ENCODE data around the gene KDM7A. TPM values are rescaled to one million over a fixed set of nuclear protein-coding genes. Genes with fewer than 3 reads are reported as not detected.
"Not testable (repeated sequence)": the region's sequence is repeated elsewhere in the genome, so short reads cannot be mapped to it uniquely, and the experiment has no call there.

KDM7A gene
- total RNA-seq, 1 donor from 2014 or later: 14.8 TPM

DNA sequence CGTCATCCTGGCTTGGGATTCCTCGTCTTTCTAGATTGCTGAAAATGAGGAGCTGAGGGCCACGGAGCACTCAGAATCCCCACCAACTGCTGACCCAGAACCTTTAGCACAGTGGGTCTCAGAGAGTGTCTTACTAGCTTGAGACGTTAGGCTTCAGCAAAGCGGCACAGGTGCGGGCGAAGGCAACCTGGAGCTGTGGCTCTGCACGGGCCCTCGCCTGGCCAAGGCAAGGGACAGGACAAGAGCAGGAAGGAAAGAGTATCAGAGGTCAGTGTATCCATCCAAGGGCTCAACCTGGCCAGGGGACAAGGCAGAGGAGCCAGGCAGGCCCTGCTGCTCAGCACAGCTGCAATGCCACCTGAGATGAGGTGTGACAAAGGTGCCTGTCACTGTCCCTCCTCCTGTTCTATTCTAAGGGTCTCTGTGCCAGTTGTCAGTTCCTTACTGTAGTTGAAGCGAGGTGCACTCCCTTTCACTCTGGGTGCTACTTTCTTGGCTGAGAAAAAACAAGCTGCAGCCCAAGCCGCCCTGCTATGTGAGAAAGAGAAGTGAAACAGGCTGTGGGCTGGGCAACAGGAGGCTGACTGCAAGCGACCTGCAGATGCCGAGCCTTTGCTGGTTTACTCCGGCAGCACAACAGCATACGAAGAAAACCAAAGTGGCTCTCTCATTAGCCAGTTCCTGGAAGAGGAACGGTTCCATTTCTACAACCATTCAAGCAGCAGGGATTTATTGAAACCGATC is 33.3 kb upstream of the KDM7A start:
- Mint-ChIP-seq H3K4me3 (ENCODE audit: unreplicated experiment) (no peak overlapping the region), H3K36me3 (ENCODE audit: low read depth, unreplicated experiment) (peaks cover under 1% of the 10 kb centered on the region), H3K27ac (ENCODE audit: unreplicated experiment) (no peak overlapping the region), H3K27me3 (ENCODE audit: unreplicated experiment) (peaks cover 2% of the 10 kb centered on the region), H3K9me3 (ENCODE audit: unreplicated experiment) (peaks cover 3% of the 10 kb centered on the region), H3K4me1 (ENCODE audit: unreplicated experiment) (peaks cover 6% of the 10 kb centered on the region)
- no peak for DNase-seq (ENCODE audit: low spot score)
- TF ChIP-seq, protein P1, sequence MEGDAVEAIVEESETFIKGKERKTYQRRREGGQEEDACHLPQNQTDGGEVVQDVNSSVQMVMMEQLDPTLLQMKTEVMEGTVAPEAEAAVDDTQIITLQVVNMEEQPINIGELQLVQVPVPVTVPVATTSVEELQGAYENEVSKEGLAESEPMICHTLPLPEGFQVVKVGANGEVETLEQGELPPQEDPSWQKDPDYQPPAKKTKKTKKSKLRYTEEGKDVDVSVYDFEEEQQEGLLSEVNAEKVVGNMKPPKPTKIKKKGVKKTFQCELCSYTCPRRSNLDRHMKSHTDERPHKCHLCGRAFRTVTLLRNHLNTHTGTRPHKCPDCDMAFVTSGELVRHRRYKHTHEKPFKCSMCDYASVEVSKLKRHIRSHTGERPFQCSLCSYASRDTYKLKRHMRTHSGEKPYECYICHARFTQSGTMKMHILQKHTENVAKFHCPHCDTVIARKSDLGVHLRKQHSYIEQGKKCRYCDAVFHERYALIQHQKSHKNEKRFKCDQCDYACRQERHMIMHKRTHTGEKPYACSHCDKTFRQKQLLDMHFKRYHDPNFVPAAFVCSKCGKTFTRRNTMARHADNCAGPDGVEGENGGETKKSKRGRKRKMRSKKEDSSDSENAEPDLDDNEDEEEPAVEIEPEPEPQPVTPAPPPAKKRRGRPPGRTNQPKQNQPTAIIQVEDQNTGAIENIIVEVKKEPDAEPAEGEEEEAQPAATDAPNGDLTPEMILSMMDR (IDR thresholded peaks at IDR 0.05; ENCODE audit: unreplicated experiment): no peak

DNA sequence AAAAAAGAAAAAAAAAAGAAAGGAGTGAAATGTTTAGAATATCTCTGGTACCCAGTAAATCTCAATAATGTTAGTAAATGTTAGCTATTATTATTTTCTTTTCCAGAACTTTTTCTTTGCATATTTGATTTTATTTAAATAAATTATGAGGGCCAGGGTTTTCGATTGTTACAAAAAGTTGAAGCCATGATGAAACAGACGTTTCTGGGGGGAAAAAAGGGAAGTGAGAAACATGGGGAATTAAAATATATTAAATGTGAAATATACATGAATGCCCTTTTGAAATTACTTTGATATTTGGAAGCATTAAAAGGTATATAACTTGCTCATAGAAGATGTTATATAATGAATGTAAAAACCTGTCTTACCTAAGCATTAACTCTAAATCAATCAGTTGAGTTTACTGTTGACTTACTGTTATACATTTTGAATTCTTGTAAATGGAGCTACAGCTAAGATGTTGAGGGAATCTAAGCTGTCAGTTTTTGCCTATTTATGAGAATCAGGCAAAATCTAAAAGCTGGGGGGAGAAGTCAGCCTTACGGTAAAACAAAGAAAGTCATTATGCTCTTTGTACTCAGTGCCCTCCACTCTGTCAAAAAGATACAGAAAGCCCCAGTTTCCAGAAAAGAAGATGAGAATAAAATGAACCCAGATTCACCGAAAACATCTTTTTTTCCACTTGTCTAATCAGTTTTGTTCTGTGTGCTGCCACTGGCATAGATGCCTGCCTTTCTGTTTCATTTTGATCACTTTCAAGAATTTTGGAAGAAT is 30.0 kb upstream of the KDM7A start:
- TF ChIP-seq, protein P1 (IDR thresholded peaks at IDR 0.05; ENCODE audit: unreplicated experiment): no peak
- no peak overlapping the region for H3K27ac Mint-ChIP-seq (ENCODE audit: unreplicated experiment)
- no peaks in the 10 kb centered on the region for H3K4me1 Mint-ChIP-seq (ENCODE audit: unreplicated experiment)
- H3K9me3 Mint-ChIP-seq (ENCODE audit: unreplicated experiment): peaks cover 5% of the 10 kb centered on the region
- peaks cover 2% of the 10 kb centered on the region for H3K27me3 Mint-ChIP-seq (ENCODE audit: unreplicated experiment)
- no peak for DNase-seq (ENCODE audit: low spot score)
- no peaks in the 10 kb centered on the region for H3K36me3 Mint-ChIP-seq (ENCODE audit: low read depth, unreplicated experiment)
- no peak overlapping the region for H3K4me3 Mint-ChIP-seq (ENCODE audit: unreplicated experiment)

DNA sequence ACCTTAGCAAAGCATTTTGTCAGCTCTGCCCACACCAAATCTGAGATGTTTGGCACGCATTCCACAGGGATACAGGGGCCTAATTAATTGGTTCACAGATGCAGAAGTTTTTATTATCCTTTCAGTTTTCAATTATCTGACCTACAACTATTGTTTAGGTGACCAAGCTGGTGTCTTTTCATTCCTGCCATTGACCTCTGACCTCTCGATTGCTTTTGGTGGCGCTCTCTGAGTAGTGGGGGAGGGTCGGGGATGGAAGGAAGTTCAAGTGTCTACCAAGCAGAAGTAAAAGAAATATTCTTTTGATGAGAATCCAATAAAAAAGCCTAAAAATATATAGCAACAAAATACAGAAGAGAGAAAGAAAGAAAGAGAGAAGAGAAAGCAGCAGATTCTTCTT is 28.8 kb upstream of the KDM7A start:
- TF ChIP-seq, protein P1 (IDR thresholded peaks at IDR 0.05; ENCODE audit: unreplicated experiment): no peak
- Mint-ChIP-seq H3K27ac (ENCODE audit: unreplicated experiment) (no peak overlapping the region), H3K4me3 (ENCODE audit: unreplicated experiment) (no peak overlapping the region), H3K27me3 (ENCODE audit: unreplicated experiment) (peaks cover 2% of the 10 kb centered on the region), H3K36me3 (ENCODE audit: low read depth, unreplicated experiment) (no peaks in the 10 kb centered on the region), H3K9me3 (ENCODE audit: unreplicated experiment) (peaks cover 5% of the 10 kb centered on the region), H3K4me1 (ENCODE audit: unreplicated experiment) (no peaks in the 10 kb centered on the region)
- DNase-seq (ENCODE audit: low spot score): no peak

DNA sequence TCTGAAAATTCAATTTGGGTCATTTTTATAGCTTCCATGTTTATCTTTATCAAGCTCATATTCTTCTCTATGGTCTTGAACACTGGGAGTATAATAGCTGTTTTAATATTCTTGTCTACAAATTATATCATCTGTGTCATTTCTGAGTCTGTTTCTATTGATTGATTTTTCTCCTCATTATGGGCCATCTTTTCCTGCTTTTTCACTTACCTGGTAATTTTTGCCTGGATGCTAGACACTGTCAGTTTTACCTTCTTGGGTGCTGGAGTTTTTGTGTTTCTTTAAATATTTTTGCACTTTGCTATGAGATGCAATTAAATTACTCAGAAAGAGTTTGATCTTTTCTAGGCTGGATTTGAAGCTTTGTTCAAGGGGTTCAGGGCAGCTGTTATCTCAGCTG is 26.8 kb upstream of the KDM7A start:
- no peak overlapping the region for H3K4me3 Mint-ChIP-seq (ENCODE audit: unreplicated experiment)
- peaks cover 5% of the 10 kb centered on the region for H3K9me3 Mint-ChIP-seq (ENCODE audit: unreplicated experiment)
- no peaks in the 10 kb centered on the region for H3K36me3 Mint-ChIP-seq (ENCODE audit: low read depth, unreplicated experiment)
- H3K27me3 Mint-ChIP-seq (ENCODE audit: unreplicated experiment): no peaks in the 10 kb centered on the region
- no peak overlapping the region for H3K27ac Mint-ChIP-seq (ENCODE audit: unreplicated experiment)
- TF ChIP-seq, protein P1 (IDR thresholded peaks at IDR 0.05; ENCODE audit: unreplicated experiment): no peak
- DNase-seq (ENCODE audit: low spot score): no peak
- H3K4me1 Mint-ChIP-seq (ENCODE audit: unreplicated experiment): no peaks in the 10 kb centered on the region

DNA sequence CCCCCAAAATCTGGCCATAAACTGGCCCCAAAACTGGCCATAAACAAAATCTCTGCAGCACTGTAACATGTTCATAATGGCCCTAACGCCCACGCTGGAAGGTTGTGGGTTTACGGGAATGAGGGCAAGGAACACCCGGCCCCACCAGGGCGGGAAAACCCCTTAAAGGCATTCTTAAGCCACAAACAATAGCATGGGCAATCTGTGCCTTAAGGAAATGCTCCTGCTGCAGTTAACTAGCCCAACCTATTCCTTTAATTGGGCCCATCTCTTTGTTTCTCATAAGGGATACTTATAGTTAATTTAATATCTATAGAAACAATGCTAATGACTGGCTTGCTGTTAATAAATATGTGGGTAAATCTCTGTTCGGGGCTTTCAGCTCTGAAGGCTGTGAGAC is 26.2 kb upstream of the KDM7A start:
- not testable (repeated sequence) for H3K27ac Mint-ChIP-seq (ENCODE audit: unreplicated experiment); H3K4me3 Mint-ChIP-seq (ENCODE audit: unreplicated experiment); H3K9me3 Mint-ChIP-seq (ENCODE audit: unreplicated experiment); H3K36me3 Mint-ChIP-seq (ENCODE audit: low read depth, unreplicated experiment); H3K27me3 Mint-ChIP-seq (ENCODE audit: unreplicated experiment); DNase-seq (ENCODE audit: low spot score); H3K4me1 Mint-ChIP-seq (ENCODE audit: unreplicated experiment)
